Natural killer cell (primary cell): ENCODE measurements around the gene GRAMD2B. TPM values are rescaled to one million over a fixed set of nuclear protein-coding genes. Genes with fewer than 3 reads are reported as not detected.

Experiments
- ATAC-seq, 3 donors: fragments of 150-1000 bp in 2 of 3; fragments of 200-7000 bp in 1 of 3; cut with Tn5 transposase; 1 replicate in 1 of 3; 2 replicates in 2 of 3; pipeline ENCODE4 v1.10.0; 2021; ENCODE audit warnings: mild to moderate bottlenecking in 2 of 3, moderate library complexity in 2 of 3
- DNase-seq, 2 donors: peaks; one replicate each; pipeline versions ENCODE4 v3.0.0 to v3.0.0-alpha.2; 2013 to 2021; ENCODE audit warnings: mixed read lengths in 1 of 2
- H3K27ac ChIP-seq: one replicate; pipeline ENCODE4 v1.5.1; 2013; ENCODE audit warnings: mild to moderate bottlenecking, low read length
- H3K27me3 ChIP-seq: one replicate; pipeline ENCODE4 v1.6.1; 2013; ENCODE audit warnings: low read length; ENCODE audit not compliant: control insufficient read depth, insufficient read depth
- H3K36me3 ChIP-seq: one replicate; pipeline ENCODE4 v1.6.1; 2013; ENCODE audit warnings: low read length; ENCODE audit not compliant: control insufficient read depth, insufficient read depth
- H3K4me1 ChIP-seq: one replicate; pipeline ENCODE4 v1.6.1; 2013; ENCODE audit warnings: low read length; ENCODE audit not compliant: control insufficient read depth, insufficient read depth
- H3K4me3 ChIP-seq: one replicate; pipeline ENCODE4 v1.5.1; 2013; ENCODE audit warnings: low read length
- H3K9me3 ChIP-seq: one replicate; pipeline ENCODE4 v1.6.1; 2013; ENCODE audit warnings: low read length; ENCODE audit not compliant: control insufficient read depth, insufficient read depth
- H3K27ac Mint-ChIP-seq, 2 donors: one replicate each; pipeline ENCODE4 v1.8.0; 2022; ENCODE audit warnings: mild to moderate bottlenecking in 2 of 2, mixed read lengths in 2 of 2, moderate library complexity in 1 of 2
- H3K27me3 Mint-ChIP-seq, 2 donors: one replicate each; pipeline ENCODE4 v1.8.0; 2022; ENCODE audit warnings: low read depth in 2 of 2, mixed read lengths in 2 of 2
- H3K36me3 Mint-ChIP-seq: one replicate; pipeline ENCODE4 v1.8.0; 2022; ENCODE audit warnings: mixed read lengths
- H3K4me1 Mint-ChIP-seq, 2 donors: one replicate each; pipeline ENCODE4 v1.8.0; 2022; ENCODE audit warnings: mixed read lengths in 2 of 2
- H3K4me3 Mint-ChIP-seq: one replicate; pipeline ENCODE4 v1.8.0; 2022; ENCODE audit warnings: mild to moderate bottlenecking, moderate library complexity, mixed read lengths
- H3K9me3 Mint-ChIP-seq, 2 donors: one replicate each; pipeline ENCODE4 v1.8.0; 2022; ENCODE audit warnings: mixed read lengths in 2 of 2
- WGBS: methylation state at CpG from one replicate; pipeline ENCODE4 v1.1.7; 2013; ENCODE audit warnings: missing lambda C conversion rate; ENCODE audit not compliant: insufficient coverage; 5-methylcytosine and 5-hydroxymethylcytosine counted together
- intact Hi-C: fragments of 100-400 bp; cut with micrococcal nuclease; formaldehyde crosslinking; loops from one replicate; pipeline ENCODE4 v1.14.2; 2022
- total RNA-seq, 4 donors: library from RNA; stranded (reverse); fragments of 120-200 nt in 1 of 4; gene quantifications; one replicate each; pipeline versions ENCODE4 v1.2.3 to v1.2.4, GENCODE V29; 2013 to 2022
- TF ChIP-seq, protein P1 (sequence below): fragments of 200-600 bp; IDR thresholded peaks from one replicate; pipeline ENCODE4 v1.8.0; 2022; ENCODE audit warnings: antibody characterized with exemption

Gene GRAMD2B
- total RNA-seq, 3 donors from 2014 or later (not counting 1 experiment from before 2014, with no cell fraction given): 9.2 to 15.4 (median 10.0) TPM

DNA sequence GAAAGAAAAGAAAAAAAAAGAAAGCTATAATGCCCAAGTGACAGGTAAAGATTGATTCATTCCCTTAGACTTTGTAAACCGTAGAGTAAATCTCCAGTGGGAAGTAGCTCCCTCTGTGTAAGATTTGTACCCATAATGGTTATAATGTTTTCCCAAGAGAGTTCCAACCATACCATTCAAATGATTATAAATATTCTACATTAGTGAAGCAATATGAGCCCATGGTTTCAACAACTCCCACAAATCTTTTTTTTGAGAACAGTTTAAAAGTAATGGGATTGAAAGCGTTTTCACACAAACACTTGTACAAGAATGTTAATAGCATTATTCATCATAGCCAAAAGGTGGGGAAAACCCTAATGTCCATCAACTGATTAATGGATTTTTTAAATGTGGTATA lies 58.0 kb downstream of the GRAMD2B start:
- ATAC-seq (no peak), DNase-seq (no peak)
- intact Hi-C loops: no loop called here
- no peaks in the 10 kb centered on the region for H3K27me3 ChIP-seq
- peaks cover 24% of the 10 kb centered on the region for H3K36me3 ChIP-seq
- TF ChIP-seq, protein P1, sequence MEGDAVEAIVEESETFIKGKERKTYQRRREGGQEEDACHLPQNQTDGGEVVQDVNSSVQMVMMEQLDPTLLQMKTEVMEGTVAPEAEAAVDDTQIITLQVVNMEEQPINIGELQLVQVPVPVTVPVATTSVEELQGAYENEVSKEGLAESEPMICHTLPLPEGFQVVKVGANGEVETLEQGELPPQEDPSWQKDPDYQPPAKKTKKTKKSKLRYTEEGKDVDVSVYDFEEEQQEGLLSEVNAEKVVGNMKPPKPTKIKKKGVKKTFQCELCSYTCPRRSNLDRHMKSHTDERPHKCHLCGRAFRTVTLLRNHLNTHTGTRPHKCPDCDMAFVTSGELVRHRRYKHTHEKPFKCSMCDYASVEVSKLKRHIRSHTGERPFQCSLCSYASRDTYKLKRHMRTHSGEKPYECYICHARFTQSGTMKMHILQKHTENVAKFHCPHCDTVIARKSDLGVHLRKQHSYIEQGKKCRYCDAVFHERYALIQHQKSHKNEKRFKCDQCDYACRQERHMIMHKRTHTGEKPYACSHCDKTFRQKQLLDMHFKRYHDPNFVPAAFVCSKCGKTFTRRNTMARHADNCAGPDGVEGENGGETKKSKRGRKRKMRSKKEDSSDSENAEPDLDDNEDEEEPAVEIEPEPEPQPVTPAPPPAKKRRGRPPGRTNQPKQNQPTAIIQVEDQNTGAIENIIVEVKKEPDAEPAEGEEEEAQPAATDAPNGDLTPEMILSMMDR: no peak
- no peaks in the 10 kb centered on the region for H3K9me3 Mint-ChIP-seq
- H3K4me3 ChIP-seq: no peak overlapping the region
- H3K36me3 Mint-ChIP-seq: peaks cover 23% of the 10 kb centered on the region
- H3K4me1 Mint-ChIP-seq: no peaks in the 10 kb centered on the region
- 100% methylated on average over 1 of the region's 2 CpGs for WGBS
- H3K4me1 ChIP-seq: no peaks in the 10 kb centered on the region
- no peak overlapping the region for H3K4me3 Mint-ChIP-seq
- no peaks in the 10 kb centered on the region for H3K9me3 ChIP-seq
- H3K27ac Mint-ChIP-seq: no peak overlapping the region
- H3K27me3 Mint-ChIP-seq: no peaks in the 10 kb centered on the region
- no peak overlapping the region for H3K27ac ChIP-seq

DNA sequence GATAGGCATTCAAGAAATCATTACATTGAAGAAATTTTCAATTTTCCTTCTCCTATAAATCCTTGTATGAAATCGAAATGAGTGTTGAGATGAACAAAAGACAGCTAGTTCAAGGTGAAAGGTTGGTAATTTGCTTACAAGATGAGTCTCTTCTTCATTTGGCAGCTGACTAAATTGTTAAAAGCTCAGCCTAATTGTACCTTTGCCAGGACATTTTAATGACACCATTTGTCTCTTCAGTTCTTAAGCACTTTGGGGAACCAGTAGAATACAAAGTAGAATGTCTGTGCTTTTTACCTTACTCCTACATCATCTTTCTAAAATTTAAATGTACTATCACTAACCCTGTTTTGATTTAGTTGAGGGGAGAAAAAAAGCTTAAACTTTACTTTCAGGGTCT lies 59.4 kb downstream of the GRAMD2B start:
- no peaks in the 10 kb centered on the region for H3K9me3 ChIP-seq
- ATAC-seq (no peak), DNase-seq (no peak)
- no CpG with 5 or more reads among the region's 1 CpG for WGBS
- Mint-ChIP-seq H3K4me3 (no peak overlapping the region), H3K36me3 (peaks cover 37% of the 10 kb centered on the region), H3K9me3 (no peaks in the 10 kb centered on the region), H3K27me3 (no peaks in the 10 kb centered on the region), H3K4me1 (no peaks in the 10 kb centered on the region), H3K27ac (no peak overlapping the region)
- peaks cover 33% of the 10 kb centered on the region for H3K36me3 ChIP-seq
- no peak overlapping the region for H3K4me3 ChIP-seq
- intact Hi-C loops: no loop called here
- H3K4me1 ChIP-seq: no peaks in the 10 kb centered on the region
- H3K27me3 ChIP-seq: no peaks in the 10 kb centered on the region
- TF ChIP-seq, protein P1: no peak
- no peak overlapping the region for H3K27ac ChIP-seq

DNA sequence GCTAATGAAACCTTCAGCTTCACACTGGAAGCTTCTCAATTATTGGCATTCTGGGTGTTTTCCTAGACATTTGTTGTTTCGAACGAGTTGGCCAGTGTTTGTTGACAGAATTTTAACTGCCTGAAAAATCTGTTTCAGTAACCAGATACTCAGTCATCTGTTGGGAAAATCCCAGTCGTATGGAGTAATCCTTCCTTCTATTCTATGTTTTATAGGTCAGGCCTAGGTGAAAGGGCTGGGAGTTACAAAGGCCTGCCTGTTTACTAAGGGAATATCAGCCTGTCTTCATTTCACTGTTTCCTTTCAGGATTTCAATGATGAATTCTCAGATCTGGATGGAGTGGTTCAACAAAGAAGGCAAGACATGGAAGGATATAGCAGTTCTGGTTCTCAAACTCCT lies 59.9 kb downstream of the GRAMD2B start:
- DNase-seq (no peak), ATAC-seq (no peak)
- Histone ChIP-seq H3K9me3 (no peaks in the 10 kb centered on the region), H3K27ac (no peak overlapping the region), H3K4me1 (no peaks in the 10 kb centered on the region), H3K36me3 (peaks cover 39% of the 10 kb centered on the region), H3K4me3 (no peak overlapping the region), H3K27me3 (no peaks in the 10 kb centered on the region)
- Mint-ChIP-seq H3K4me1 (no peaks in the 10 kb centered on the region), H3K27ac (no peak overlapping the region), H3K27me3 (no peaks in the 10 kb centered on the region), H3K9me3 (no peaks in the 10 kb centered on the region), H3K4me3 (no peak overlapping the region), H3K36me3 (peaks cover 42% of the 10 kb centered on the region)
- TF ChIP-seq, protein P1: no peak
- 90% methylated on average over 3 of the region's 3 CpGs for WGBS
- intact Hi-C loops: no loop called here

DNA sequence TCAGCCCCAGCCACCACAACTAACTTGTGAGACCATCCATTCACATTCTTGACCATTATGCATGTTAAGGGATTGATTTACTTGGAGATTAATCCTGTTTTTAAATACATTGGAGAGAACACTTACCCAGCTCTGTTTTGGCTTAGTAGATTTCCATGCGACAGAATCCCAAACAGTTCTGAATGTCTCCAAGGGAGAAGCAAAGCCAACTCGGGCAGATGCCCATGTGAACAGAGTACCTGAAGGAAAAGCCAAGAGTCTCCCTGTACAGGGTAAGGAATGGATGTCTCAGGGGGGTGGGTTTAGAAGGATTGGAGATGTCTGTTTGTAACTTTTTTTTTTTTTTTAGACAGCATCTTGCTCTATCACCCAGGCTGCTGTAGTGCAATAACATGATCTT lies 61.0 kb downstream of the GRAMD2B start:
- no peaks in the 10 kb centered on the region for H3K27me3 ChIP-seq
- Mint-ChIP-seq H3K27me3 (no peaks in the 10 kb centered on the region), H3K4me3 (no peak overlapping the region), H3K4me1 (no peaks in the 10 kb centered on the region), H3K36me3 (peaks cover 48% of the 10 kb centered on the region), H3K27ac (no peak overlapping the region), H3K9me3 (no peaks in the 10 kb centered on the region)
- peaks cover 46% of the 10 kb centered on the region for H3K36me3 ChIP-seq
- ATAC-seq (no peak), DNase-seq (no peak)
- TF ChIP-seq, protein P1: no peak
- intact Hi-C loops: no loop called here
- 95% methylated on average over 2 of the region's 2 CpGs for WGBS
- H3K9me3 ChIP-seq: no peaks in the 10 kb centered on the region
- H3K4me3 ChIP-seq: no peak overlapping the region
- H3K27ac ChIP-seq: no peak overlapping the region
- H3K4me1 ChIP-seq: no peaks in the 10 kb centered on the region
